Activated naive CD4-positive, alpha-beta T cell treated with anti-CD3 and anti-CD28 coated beads, Interleukin-2, amount 50 U/mL, for 16 hours (primary cell): ENCODE results near the gene REEP6.
"Not testable (repeated sequence)": the region's sequence is repeated elsewhere in the genome, so short reads cannot be mapped to it uniquely, and the experiment has no call there.

Experiments
- DNase-seq: peaks from one replicate; pipeline ENCODE4 v3.0.0-alpha.2; 2020

The REEP6 gene

GRCh38 chr19:1473085-1473851, 17.7 kb upstream of the REEP6 start:
- DNase-seq = no peak

- DNase-seq = peak; percentile 10
These were observed 16.8 kb upstream of the REEP6 start for GRCh38 chr19:1474011-1474764.

- DNase-seq = no peak
These were observed 16.1 kb upstream of the REEP6 start for GRCh38 chr19:1474765-1475351.

- DNase-seq = peak; percentile 9
These were observed 15.1 kb upstream of the REEP6 start for GRCh38 chr19:1475751-1476437.

GRCh38 chr19:1477056-1477455, 13.9 kb upstream of the REEP6 start:
- DNase-seq = not testable (repeated sequence)

GRCh38 chr19:1478934-1479707, 11.9 kb upstream of the REEP6 start, which contains the start of gene C19orf25:
C19orf25 (minus strand) TSS chr19:1479215; CDS start chr19:1478903, 312 bp downstream.
- peak; percentile 94 for DNase-seq

GRCh38 chr19:1481224-1481892, 9.6 kb upstream of the REEP6 start:
- DNase-seq = no peak

GRCh38 chr19:1481893-1482360, 9.1 kb upstream of the REEP6 start:
- DNase-seq = peak; percentile 9

- DNase-seq = peak; percentile 9
These were observed 8.4 kb upstream of the REEP6 start for GRCh38 chr19:1482361-1483130.

- DNase-seq = peak; percentile 10
These were observed 7.6 kb upstream of the REEP6 start for GRCh38 chr19:1483131-1483978.

GRCh38 chr19:1483979-1484428, 7.0 kb upstream of the REEP6 start:
- DNase-seq = no peak

GRCh38 chr19:1486720-1487575, 4.0 kb upstream of the REEP6 start:
- DNase-seq = no peak

- no peak for DNase-seq
These were observed 3.3 kb upstream of the REEP6 start for GRCh38 chr19:1487576-1488281.

GRCh38 chr19:1488282-1488601, 2.7 kb upstream of the REEP6 start:
- no peak for DNase-seq

GRCh38 chr19:1489463-1490310, 1.3 kb upstream of the REEP6 start:
- DNase-seq = peak; percentile 14

- DNase-seq = peak; percentile 93
These were observed 469 bp upstream of the REEP6 start, which contains the start of gene PCSK4 for GRCh38 chr19:1490311-1491113. PCSK4 (minus strand) TSS chr19:1490350; CDS start chr19:1490346, 4 bp downstream.
